ENCODE results near the gene B4GALNT4.

The B4GALNT4 gene

GRCh38 chr11:414318-414857, 45.1 kb downstream of the B4GALNT4 start:
- Histone ChIP-seq H3K27ac (ENCODE audit: low read depth, low read length) (no peak overlapping the region), H3K27me3 (ENCODE audit: control insufficient read depth, insufficient read depth, low read length) (peaks cover 5% of the 10 kb centered on the region), H3K4me1 (ENCODE audit: control insufficient read depth, insufficient read depth, low read length) (no peaks in the 10 kb centered on the region), H3K9ac (ENCODE audit: low read length) (no peak overlapping the region), H3K36me3 (ENCODE audit: control insufficient read depth, insufficient read depth, low read length) (no peaks in the 10 kb centered on the region), H3K4me3 (ENCODE audit: low read length) (peak overlapping the region; percentile 54)

GRCh38 chr11:415640-416041, 46.3 kb downstream of the B4GALNT4 start:
- Histone ChIP-seq H3K36me3 (ENCODE audit: control insufficient read depth, insufficient read depth, low read length) (no peaks in the 10 kb centered on the region), H3K27ac (ENCODE audit: low read depth, low read length) (no peak overlapping the region), H3K27me3 (ENCODE audit: control insufficient read depth, insufficient read depth, low read length) (peaks cover 3% of the 10 kb centered on the region), H3K9ac (ENCODE audit: low read length) (no peak overlapping the region), H3K4me3 (ENCODE audit: low read length) (peak overlapping the region; percentile 69), H3K4me1 (ENCODE audit: control insufficient read depth, insufficient read depth, low read length) (no peaks in the 10 kb centered on the region)

GRCh38 chr11:416051-416756, 46.9 kb downstream of the B4GALNT4 start:
- Histone ChIP-seq H3K27ac (ENCODE audit: low read depth, low read length) (no peak overlapping the region), H3K4me1 (ENCODE audit: control insufficient read depth, insufficient read depth, low read length) (no peaks in the 10 kb centered on the region), H3K27me3 (ENCODE audit: control insufficient read depth, insufficient read depth, low read length) (peaks cover 3% of the 10 kb centered on the region), H3K4me3 (ENCODE audit: low read length) (peak overlapping the region; percentile 69), H3K9ac (ENCODE audit: low read length) (no peak overlapping the region), H3K36me3 (ENCODE audit: control insufficient read depth, insufficient read depth, low read length) (no peaks in the 10 kb centered on the region)

GRCh38 chr11:416757-417621, 47.7 kb downstream of the B4GALNT4 start:
- Histone ChIP-seq H3K27ac (ENCODE audit: low read depth, low read length) (peak overlapping the region; percentile 30), H3K9ac (ENCODE audit: low read length) (no peak overlapping the region), H3K27me3 (ENCODE audit: control insufficient read depth, insufficient read depth, low read length) (peaks cover 3% of the 10 kb centered on the region)

GRCh38 chr11:417652-418342, 48.5 kb downstream of the B4GALNT4 start:
- Histone ChIP-seq H3K36me3 (ENCODE audit: control insufficient read depth, insufficient read depth, low read length) (no peaks in the 10 kb centered on the region), H3K27ac (ENCODE audit: low read depth, low read length) (no peak overlapping the region), H3K27me3 (ENCODE audit: control insufficient read depth, insufficient read depth, low read length) (peaks cover 3% of the 10 kb centered on the region), H3K4me3 (ENCODE audit: low read length) (peak overlapping the region; percentile 69), H3K9ac (ENCODE audit: low read length) (no peak overlapping the region), H3K4me1 (ENCODE audit: control insufficient read depth, insufficient read depth, low read length) (no peaks in the 10 kb centered on the region)

More at GRCh38 chr11:416757-417621, 47.7 kb downstream of the B4GALNT4 start:
- Histone ChIP-seq H3K36me3 (ENCODE audit: control insufficient read depth, insufficient read depth, low read length) (no peaks in the 10 kb centered on the region), H3K4me1 (ENCODE audit: control insufficient read depth, insufficient read depth, low read length) (no peaks in the 10 kb centered on the region), H3K4me3 (ENCODE audit: low read length) (peak overlapping the region; percentile 69)

GRCh38 chr11:418343-419247, 49.3 kb downstream of the B4GALNT4 start:
- Histone ChIP-seq H3K9ac (ENCODE audit: low read length) (no peak overlapping the region), H3K4me3 (ENCODE audit: low read length) (no peak overlapping the region), H3K36me3 (ENCODE audit: control insufficient read depth, insufficient read depth, low read length) (no peaks in the 10 kb centered on the region), H3K27ac (ENCODE audit: low read depth, low read length) (no peak overlapping the region), H3K4me1 (ENCODE audit: control insufficient read depth, insufficient read depth, low read length) (no peaks in the 10 kb centered on the region), H3K27me3 (ENCODE audit: control insufficient read depth, insufficient read depth, low read length) (peaks cover 3% of the 10 kb centered on the region)

- H3K27me3 ChIP-seq (ENCODE audit: control insufficient read depth, insufficient read depth, low read length), result peaks cover 3% of the 10 kb centered on the region
Measured at GRCh38 chr11:419248-420005, 50.1 kb downstream of the B4GALNT4 start.

GRCh38 chr11:420054-420910, 51.0 kb downstream of the B4GALNT4 start:
- Histone ChIP-seq H3K4me1 (ENCODE audit: control insufficient read depth, insufficient read depth, low read length) (no peaks in the 10 kb centered on the region), H3K27ac (ENCODE audit: low read depth, low read length) (no peak overlapping the region), H3K36me3 (ENCODE audit: control insufficient read depth, insufficient read depth, low read length) (no peaks in the 10 kb centered on the region), H3K27me3 (ENCODE audit: control insufficient read depth, insufficient read depth, low read length) (peaks cover 3% of the 10 kb centered on the region), H3K9ac (ENCODE audit: low read length) (no peak overlapping the region), H3K4me3 (ENCODE audit: low read length) (no peak overlapping the region)

More at GRCh38 chr11:419248-420005, 50.1 kb downstream of the B4GALNT4 start:
- H3K36me3 ChIP-seq (ENCODE audit: control insufficient read depth, insufficient read depth, low read length), result no peaks in the 10 kb centered on the region
- H3K4me1 ChIP-seq (ENCODE audit: control insufficient read depth, insufficient read depth, low read length), result no peaks in the 10 kb centered on the region
- H3K9ac ChIP-seq (ENCODE audit: low read length), result no peak overlapping the region
- H3K27ac ChIP-seq (ENCODE audit: low read depth, low read length), result no peak overlapping the region
- no peak overlapping the region for H3K4me3 ChIP-seq (ENCODE audit: low read length)

- H3K36me3 ChIP-seq (ENCODE audit: control insufficient read depth, insufficient read depth, low read length), result no peaks in the 10 kb centered on the region
- H3K4me3 ChIP-seq (ENCODE audit: low read length), result no peak overlapping the region
- H3K27ac ChIP-seq (ENCODE audit: low read depth, low read length), result no peak overlapping the region
- H3K9ac ChIP-seq (ENCODE audit: low read length), result no peak overlapping the region
- no peaks in the 10 kb centered on the region for H3K27me3 ChIP-seq (ENCODE audit: control insufficient read depth, insufficient read depth, low read length)
- no peaks in the 10 kb centered on the region for H3K4me1 ChIP-seq (ENCODE audit: control insufficient read depth, insufficient read depth, low read length)
Measured at GRCh38 chr11:420911-421321, 51.6 kb downstream of the B4GALNT4 start.

- Histone ChIP-seq H3K4me3 (ENCODE audit: low read length) (no peak overlapping the region), H3K4me1 (ENCODE audit: control insufficient read depth, insufficient read depth, low read length) (no peaks in the 10 kb centered on the region), H3K36me3 (ENCODE audit: control insufficient read depth, insufficient read depth, low read length) (no peaks in the 10 kb centered on the region), H3K27ac (ENCODE audit: low read depth, low read length) (no peak overlapping the region), H3K9ac (ENCODE audit: low read length) (no peak overlapping the region), H3K27me3 (ENCODE audit: control insufficient read depth, insufficient read depth, low read length) (no peaks in the 10 kb centered on the region)
Measured at GRCh38 chr11:422249-422656, 53.0 kb downstream of the B4GALNT4 start.
